Activated naive CD4-positive, alpha-beta T cell treated with Interleukin-2 at 50 U/mL for 16 hours (primary cell): ENCODE measurements around the gene ODAM.
"Not testable (repeated sequence)": the region's sequence is repeated elsewhere in the genome, so short reads cannot be mapped to it uniquely, and the experiment has no call there.

Source experiments
- DNase-seq: peaks from one replicate; pipeline ENCODE4 v3.0.0-alpha.2; 2020

ODAM gene, protein sequence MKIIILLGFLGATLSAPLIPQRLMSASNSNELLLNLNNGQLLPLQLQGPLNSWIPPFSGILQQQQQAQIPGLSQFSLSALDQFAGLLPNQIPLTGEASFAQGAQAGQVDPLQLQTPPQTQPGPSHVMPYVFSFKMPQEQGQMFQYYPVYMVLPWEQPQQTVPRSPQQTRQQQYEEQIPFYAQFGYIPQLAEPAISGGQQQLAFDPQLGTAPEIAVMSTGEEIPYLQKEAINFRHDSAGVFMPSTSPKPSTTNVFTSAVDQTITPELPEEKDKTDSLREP

DNA sequence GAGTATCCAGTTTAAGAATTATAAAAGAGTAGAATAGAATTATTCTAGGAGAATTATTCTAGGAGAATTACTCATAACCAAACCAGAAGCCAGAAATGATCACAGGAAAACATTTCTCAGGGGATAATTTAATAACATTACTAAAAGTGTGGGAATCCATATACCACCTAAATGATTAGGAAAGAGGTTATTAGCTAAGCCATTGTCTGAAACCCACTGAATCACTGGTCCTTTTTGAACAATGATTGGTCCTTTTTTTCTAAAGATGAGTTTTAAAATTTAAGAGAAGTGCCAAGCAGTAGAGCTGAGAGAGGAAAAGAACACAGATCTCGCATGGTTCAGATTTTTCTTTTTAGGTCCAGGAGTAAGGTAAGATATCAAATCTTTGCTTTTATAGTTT is at the start of gene ODAM:
TSS of gene ODAM (plus strand) at position 301 of the 400 bp plus-strand sequence. CDS start 819 bp downstream, outside the sequence.
- DNase-seq, result no peak

DNA sequence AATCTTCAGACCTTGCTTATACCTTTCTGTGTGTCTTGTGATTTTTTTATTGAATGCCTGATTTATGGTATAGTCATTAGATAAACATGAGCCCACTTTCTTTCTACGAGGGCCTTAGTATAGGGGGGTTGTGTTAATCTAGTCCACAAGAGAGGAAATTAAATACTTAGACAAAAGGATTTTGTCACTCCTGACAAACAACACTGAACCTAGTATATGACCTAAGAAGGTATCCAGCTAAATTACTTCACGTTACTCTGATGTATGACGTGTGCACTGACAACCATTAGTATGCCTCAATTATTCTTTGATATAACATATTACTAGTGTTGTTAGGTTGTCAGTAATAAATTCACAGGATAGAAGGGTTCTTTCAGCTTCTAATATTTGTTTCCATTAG is 44.3 kb upstream of the ODAM start:
- DNase-seq, result no peak

DNA sequence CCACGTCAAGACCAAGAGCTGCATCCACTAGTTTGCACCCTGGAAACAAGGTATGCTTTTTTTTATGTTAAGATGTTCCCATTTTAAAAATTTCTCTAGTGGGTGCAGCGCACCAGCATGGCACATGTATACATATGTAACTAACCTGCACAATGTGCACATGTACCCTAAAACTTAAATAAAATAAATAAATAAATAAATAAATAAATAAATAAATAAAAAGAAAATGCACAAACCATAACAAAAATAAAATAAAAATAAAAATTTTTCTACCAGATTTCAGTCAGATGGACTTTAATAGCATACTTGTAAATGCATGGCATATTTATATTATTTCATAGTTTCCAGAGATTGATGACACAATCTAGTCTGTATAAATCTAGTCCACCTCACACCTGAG is 43.4 kb upstream of the ODAM start:
- DNase-seq, result no peak

DNA sequence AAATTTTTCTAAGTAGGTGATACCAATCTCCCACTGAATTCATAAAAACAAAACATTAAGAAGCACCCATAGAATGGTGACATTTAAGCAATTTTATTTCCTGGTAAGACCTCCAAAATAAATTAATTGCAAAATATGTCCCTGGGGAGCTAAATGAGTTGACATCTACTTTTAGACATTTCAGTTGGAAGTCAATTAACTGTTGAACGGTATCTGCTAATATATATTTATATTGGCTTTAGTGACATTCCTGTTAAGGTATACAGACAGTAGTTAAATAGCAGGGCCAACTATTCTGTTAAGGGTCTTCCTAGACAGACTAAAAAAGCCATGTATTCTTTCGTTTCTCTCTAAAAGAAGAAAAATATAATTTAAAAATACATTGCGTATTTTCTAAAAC is 41.6 kb upstream of the ODAM start, which contains the start of gene PRR27:
TSS of gene PRR27 (plus strand) at position 301 of the 400 bp plus-strand sequence. CDS start 139 bp downstream, outside the sequence.
- DNase-seq, result no peak

DNA sequence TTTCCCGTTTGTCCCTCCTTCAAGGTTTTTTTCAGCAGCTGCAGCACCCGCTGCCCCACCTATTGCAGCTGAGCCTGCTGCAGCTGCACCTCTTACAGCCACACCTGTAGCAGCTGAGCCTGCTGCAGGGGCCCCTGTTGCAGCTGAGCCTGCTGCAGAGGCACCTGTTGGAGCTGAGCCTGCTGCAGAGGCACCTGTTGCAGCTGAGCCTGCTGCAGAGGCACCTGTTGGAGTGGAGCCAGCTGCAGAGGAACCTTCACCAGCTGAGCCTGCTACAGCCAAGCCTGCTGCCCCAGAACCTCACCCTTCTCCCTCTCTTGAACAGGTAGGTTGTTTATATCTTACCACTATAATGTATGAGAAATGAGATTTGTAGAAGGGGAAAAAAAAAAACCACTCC is 36.9 kb upstream of the ODAM start:
- no peak for DNase-seq

DNA sequence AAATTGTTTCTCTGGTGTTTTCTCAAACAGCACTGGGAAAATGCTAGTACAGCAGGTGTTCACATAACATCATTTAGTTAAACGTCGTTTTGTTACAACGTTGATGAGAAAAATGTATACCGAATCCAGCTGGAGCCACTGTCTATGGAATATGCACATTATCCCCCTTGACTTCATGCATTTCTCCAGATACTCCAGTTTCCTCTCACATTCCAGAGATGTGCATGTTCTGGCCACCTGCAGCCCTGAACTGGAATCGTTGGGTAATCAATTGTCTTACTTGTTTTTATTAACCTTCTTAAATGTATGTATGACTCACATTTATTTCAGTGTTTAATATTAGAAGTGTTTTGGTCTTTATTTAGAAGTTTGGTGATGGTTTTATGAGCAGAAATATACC is 18.4 kb upstream of the ODAM start:
- DNase-seq, result no peak

DNA sequence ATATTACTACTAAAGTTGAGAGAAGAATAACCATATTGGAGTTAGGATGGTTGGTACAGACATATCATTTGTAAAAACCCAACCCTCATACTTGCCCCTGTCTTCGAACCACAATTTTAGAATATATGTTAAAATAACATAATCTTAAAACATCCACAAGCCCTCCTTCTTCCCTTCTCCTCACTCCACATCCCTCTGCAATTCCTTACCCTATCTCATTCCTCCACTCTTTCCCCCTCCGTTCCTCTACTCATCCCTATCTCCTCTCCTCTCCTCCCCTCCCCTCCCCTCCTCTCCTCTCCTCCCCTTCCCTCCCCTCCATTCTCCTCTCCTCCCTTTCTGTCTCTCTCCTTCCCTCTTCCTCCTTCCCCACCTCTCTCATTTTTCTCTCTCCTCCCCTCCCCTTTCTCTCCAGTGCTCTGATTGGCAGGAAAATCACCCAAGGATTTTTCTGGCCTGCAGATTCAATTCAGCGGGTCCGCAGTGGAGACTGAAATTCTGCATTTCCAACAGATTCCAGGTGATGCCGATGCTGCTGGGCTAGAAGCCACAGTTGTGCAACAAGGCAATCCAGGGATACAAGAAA is 17.4 kb upstream of the ODAM start:
- no peak for DNase-seq

DNA sequence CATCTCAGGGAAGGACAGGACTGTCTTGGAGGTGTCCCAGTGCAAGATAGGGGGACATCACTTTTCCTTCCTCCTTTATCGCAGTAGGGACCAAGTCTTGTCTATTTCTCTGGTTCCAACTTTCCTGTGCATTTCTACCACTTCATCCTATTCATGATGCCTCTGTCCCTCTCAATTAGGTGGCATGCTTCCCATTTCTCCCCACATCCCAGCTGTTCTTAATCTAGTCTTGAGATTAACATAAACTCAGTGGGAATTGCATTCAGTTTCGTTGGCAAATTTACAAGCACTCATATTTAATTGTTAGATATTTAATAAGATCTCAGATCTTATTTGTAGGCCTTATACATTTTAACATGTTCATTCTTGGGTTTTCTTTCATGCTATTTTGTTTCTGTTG is 15.7 kb upstream of the ODAM start:
- no peak for DNase-seq

DNA sequence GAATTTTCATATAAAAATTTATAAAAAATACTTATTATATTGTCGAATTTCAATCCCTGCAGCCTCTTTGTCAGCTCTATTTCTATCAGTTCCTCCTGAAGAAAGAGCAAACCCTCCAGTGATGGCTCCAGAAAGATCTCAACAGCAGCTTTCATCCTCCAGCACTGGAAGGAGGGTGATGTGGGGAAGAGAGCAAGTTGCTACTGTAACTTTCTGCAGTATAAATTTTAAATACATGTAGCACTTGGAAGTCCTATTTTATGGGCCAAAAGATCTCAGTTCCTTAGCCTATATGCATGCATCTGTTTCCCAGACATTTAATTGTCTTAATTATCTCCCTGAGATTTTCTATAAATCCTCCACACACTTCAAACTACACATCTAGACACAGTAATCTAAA is 13.7 kb upstream of the ODAM start:
- no peak for DNase-seq

DNA sequence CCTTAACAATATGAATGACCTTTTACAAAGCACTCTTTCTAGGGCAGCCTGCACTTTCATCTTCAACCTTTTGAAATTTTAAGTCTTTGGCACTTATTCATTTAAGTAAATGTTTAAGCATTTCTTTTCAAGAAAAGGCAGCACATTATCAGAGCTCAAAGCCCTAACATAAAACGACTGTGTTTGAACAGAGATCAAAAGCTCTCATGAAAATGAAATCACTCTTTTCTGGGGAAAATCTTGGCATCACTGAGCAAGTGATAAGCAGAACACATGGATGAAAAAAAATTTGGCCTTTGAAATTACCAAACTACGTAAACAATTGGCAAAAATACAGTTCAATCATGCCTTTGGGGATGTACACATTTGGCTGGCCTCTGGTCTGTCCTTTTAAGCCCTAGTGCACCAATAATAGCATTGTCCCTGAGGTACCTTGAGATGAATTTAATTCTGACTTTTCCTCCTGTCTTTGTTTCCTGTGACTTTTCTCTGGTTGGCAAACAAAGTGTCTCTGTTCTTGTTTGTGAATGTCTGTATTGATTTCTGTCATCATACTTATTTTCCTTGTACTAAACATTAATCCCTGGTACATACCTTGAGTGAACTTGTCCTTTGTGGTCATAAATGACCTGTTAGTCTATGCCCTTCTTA is 12.9 kb upstream of the ODAM start:
- no peak for DNase-seq

DNA sequence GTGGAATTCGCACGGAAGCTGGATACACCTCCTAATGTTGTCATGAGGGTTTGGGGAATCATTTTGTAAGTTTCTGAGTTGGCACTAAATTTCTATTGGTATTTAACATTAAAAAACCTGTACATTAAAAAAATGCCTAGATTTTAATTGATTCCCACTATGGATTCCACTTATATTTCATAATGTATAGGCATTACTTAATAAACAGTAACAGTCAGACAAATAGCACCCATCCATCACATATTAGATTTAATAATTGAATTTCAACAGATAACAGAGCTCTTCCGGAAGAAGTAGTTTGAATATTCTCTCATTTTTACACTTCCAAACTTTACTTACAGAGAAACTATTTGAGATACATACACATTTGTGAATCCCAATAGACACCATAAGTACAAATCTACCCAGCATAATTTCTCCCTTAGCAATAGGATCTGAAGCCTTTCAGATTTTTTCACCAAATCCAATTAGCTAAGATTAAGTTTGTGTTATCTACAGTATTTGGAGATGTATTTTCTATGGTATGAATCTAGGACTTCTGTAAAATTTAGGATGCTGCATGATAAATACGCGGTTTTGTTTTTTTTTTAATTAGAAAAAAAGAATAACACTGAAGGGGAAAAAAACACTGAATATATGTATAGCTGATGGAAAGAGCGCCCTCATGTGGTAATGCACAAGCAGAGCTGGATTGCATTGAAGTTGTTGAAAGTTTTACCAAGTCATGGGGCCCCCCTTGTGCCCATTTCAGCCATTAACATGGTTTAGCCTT is 12.2 kb upstream of the ODAM start:
- no peak for DNase-seq

DNA sequence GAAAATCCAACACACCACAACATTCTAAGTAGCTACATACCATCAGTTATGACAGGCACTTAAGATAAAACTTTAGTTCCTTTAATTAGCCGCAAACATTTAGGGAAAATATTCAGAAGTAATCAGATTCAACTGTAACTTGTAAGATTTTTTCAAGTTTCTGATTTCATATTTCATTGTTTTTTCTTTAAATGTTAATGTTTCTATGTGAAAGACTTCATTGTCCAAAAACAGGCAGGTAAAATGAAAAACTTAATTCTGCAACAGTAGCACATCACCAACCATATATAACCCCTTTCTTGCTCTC is 11.6 kb upstream of the ODAM start:
- DNase-seq, result no peak

DNA sequence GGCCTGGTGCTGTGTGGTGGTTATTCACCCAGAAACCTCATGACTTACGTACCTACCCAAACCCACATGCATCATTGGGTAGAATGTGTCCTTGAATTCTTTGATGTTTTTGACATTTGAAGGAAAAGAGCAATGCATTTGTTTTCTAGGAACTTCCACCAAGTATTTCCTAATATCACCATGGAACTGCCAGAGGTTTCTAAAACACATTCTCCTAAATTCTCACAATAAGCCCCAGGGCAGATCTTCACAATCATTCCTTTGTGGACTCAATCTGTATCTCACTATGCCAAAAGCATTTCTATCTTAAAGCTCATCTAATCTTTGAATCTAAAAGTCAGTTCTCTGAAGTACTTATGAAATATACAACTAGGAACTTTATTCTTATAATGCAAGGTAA is 8.3 kb upstream of the ODAM start:
- DNase-seq, result no peak

DNA sequence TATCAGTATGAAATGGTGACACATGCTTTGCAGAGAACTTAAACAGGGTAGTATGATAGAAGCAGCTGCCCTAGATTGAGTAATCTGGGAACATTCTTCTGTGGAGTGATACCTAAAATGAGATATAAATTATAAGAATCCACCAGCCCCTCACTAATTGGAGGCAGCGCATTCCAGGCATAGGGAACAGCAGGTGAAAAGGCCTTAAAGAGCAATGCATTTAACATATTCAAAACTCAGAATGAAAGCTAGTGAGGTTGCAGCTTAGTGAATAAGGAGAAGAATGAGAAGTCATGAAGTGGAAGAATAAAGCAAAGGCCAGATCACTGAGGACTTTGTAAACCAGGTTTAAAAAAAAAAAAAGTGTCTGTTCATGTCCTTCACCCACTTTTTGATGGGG is 4.9 kb upstream of the ODAM start:
- no peak for DNase-seq

DNA sequence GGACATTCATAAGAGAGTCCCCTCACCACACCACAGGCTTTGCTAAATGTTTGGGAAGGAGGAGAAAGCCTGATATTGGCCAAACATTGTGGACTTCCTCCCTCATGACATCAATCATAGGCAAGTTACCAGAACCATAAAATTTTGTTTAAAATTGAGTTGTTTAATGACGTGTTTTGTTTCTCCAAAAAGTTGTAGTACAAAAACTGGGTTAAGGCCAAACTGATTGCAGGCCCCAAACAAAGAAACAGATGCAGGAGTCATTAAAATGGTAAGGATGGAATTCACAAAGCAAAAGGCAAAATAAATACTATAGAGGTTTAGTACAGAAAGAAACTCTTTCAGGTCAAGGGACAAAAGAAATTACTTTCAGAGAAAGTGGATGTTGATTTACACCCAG is 3.9 kb upstream of the ODAM start:
- DNase-seq, result no peak

DNA sequence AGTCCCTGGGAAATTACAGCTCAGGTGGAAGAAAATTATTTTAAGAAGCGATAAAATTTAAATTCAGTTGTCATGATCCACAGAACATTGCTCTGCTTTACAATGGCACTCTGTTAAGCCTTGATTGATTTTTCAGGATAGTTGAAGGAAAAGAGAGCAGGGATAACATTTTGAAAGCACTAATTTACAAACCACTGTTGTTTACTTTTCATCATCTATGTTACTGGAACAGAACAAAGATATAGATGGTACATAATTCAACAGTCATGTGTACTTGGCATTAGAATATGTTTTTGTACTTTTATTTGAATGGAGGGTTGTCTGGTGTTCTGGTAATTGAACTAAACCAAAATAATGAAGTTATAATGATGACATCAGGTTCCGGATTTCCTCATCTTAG is 2.6 kb upstream of the ODAM start:
- no peak for DNase-seq

DNA sequence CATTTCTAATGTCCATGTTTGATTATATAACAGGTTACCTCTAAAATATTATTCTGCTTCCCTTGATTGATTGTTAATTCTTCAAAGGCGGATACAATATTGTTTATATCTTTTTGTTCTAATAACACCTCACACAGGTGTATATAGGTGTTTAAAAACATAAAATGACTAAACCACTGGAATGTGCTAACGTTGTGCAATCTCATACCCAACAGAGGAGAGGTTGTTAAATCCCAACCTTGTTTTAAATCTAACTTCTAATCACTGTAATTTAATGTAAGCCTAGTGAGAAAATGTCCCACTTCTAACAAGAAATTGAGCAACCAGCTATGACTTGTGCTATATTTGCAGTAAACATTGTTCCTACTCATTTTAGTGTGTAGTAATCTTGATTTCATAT is 1.3 kb downstream of the ODAM start:
- DNase-seq, result no peak

DNA sequence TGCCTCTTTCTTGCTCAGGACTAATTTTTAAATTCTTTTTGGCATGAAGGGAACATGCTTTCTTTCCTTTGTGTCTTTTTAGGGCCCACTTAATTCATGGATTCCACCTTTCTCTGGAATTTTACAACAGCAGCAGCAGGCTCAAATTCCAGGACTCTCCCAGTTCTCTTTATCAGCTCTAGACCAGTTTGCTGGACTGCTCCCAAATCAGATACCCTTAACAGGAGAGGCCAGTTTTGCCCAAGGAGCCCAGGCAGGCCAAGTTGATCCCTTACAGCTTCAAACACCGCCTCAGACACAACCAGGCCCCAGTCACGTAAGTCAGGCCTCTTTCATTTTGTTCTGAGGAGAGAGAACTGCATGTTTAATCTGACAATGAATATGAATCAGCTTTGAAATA is 2.3 kb downstream of the ODAM start:
- no peak for DNase-seq

DNA sequence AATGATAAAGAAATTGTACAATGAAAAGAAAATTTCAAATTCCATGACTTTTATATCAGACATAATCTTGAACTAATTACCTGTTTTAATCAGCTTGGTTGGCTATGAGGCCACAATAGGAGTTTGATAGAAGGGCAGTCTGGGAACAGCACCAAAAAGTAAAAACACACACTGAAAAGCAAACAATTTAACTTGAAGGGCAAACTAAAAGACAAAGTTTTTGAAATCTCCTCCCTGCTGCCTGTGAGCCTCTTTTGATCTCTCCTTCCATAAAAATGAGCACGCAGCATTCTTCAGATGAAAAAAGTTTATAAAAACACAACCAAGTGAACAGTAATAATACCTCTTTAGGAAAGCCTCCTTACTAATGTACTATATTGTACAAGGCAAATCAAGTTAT is 8.1 kb downstream of the ODAM start:
- no peak for DNase-seq

DNA sequence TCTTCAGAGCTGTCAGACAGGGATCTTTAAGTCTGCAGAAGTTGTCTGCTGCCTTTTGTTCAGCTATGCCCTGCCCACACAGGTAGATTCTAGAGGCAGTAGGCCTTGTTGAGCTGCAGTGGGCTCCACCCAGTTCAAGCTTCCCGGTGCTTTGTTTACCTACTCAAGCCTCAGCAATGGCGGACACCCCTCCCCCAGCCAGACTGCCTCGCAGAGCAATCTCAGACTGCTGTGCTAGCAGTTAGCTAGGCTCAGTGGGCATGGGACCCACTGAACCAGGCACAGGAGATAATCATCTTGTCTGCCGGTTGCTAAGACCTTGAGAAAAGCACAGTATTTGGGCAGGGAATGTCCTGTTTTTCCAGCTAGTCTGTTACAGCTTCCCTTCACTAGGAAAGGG is 17.2 kb downstream of the ODAM start:
- not testable (repeated sequence) for DNase-seq

DNA sequence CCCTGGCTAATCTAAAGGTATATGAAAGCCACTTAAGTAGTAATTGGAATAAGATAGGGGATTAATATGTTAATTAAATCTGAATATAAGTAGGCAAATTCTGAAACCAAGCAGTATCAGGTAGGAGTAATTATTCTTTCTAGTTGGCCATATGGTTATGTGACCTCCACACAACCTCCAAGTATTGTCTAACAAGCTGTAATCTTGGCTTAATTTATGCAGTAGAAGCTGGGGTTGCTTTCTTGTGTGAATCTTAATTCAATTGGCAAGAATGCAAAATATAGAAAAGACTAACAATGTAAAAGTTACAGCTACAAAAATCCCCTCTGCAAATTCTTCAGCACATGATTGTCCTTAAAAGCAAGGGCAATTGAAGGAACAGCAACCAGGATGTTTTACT is 20.6 kb downstream of the ODAM start:
- DNase-seq, result not testable (repeated sequence)

DNA sequence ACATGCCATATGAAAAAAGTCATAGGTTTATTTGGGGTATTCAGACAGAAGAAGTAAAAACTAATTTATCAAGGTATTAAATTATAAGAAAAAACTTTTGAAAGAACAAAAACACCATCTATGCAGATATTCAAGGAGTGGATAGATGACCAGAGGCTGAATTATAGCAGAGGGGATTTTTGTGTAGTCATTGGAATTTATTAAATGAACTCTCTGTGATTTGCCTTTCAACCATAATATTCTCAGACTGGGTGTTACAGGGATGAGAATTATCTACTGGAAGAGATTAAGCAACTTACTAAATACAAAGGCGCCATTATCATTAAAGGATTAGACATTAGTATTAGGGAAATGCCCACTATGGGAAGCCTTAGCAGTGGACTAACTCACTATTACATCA is 21.0 kb downstream of the ODAM start:
- not testable (repeated sequence) for DNase-seq

DNA sequence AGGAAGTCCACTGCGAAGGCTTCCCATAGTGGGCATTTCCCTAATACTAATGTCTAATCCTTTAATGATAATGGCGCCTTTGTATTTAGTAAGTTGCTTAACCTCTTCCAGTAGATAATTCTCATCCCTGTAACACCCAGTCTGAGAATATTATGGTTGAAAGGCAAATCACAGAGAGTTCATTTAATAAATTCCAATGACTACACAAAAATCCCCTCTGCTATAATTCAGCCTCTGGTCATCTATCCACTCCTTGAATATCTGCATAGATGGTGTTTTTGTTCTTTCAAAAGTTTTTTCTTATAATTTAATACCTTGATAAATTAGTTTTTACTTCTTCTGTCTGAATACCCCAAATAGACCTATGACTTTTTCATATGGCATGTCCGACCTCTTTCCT is 25.9 kb downstream of the ODAM start:
- not testable (repeated sequence) for DNase-seq

DNA sequence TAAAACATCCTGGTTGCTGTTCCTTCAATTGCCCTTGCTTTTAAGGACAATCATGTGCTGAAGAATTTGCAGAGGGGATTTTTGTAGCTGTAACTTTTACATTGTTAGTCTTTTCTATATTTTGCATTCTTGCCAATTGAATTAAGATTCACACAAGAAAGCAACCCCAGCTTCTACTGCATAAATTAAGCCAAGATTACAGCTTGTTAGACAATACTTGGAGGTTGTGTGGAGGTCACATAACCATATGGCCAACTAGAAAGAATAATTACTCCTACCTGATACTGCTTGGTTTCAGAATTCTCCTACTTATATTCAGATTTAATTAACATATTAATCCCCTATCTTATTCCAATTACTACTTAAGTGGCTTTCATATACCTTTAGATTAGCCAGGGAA is 26.3 kb downstream of the ODAM start:
- not testable (repeated sequence) for DNase-seq
